NT2/D1 (cell line): ENCODE results near the gene GOLGA6L24.
A peak's percentile ranks its signal among the peaks of the same experiment; 100 is the strongest.
"Not testable (repeated sequence)": the region's sequence is repeated elsewhere in the genome, so short reads cannot be mapped to it uniquely, and the experiment has no call there.

Experiments
- DNase-seq: peaks from one replicate; pipeline ENCODE4 v3.0.0-alpha.2; 2011; ENCODE audit warnings: low read depth, low spot score
- H3K27me3 ChIP-seq: 2 replicates; pipeline ENCODE4 v1.6.0; 2011; ENCODE audit warnings: mild to moderate bottlenecking; ENCODE audit not compliant: insufficient read length, insufficient read depth
- H3K36me3 ChIP-seq: 2 replicates; pipeline ENCODE4 v1.6.1; 2011; ENCODE audit warnings: mild to moderate bottlenecking, low read length, mixed read lengths; ENCODE audit not compliant: insufficient read depth, insufficient read length
- H3K4me1 ChIP-seq: 2 replicates; pipeline ENCODE4 v1.5.1; 2011; ENCODE audit not compliant: insufficient read depth, insufficient read length
- H3K4me3 ChIP-seq: 2 replicates; pipeline ENCODE4 v1.5.1; 2011; ENCODE audit warnings: low read depth; ENCODE audit not compliant: insufficient read length
- H3K9ac ChIP-seq: 2 replicates; pipeline ENCODE4 v1.6.0; 2011; ENCODE audit warnings: low read depth; ENCODE audit not compliant: insufficient read length
- H3K9me3 ChIP-seq: 2 replicates; pipeline ENCODE4 v1.5.1; 2011; ENCODE audit warnings: mild to moderate bottlenecking, low read length; ENCODE audit not compliant: insufficient read depth

GOLGA6L24 gene

GRCh38 chr15:28357984-28358383, at the start of gene GOLGA6L24:
Gene GOLGA6L24 (minus strand): TSS chr15:28358084. CDS start chr15:28358023, 61 bp downstream.
- H3K27me3 ChIP-seq, H3K4me3 ChIP-seq, H3K36me3 ChIP-seq, H3K4me1 ChIP-seq, H3K9ac ChIP-seq, DNase-seq, H3K9me3 ChIP-seq: not testable (repeated sequence)

- not testable (repeated sequence) for H3K36me3 ChIP-seq, H3K27me3 ChIP-seq, H3K9ac ChIP-seq, H3K4me3 ChIP-seq, DNase-seq, H3K9me3 ChIP-seq, H3K4me1 ChIP-seq
Observed at GRCh38 chr15:28402774-28403435, 45.0 kb upstream of the GOLGA6L24 start.

GRCh38 chr15:28396022-28396421, 38.1 kb upstream of the GOLGA6L24 start:
- not testable (repeated sequence) for H3K27me3 ChIP-seq, H3K36me3 ChIP-seq, DNase-seq, H3K9me3 ChIP-seq, H3K4me1 ChIP-seq, H3K4me3 ChIP-seq, H3K9ac ChIP-seq

- not testable (repeated sequence) for H3K4me1 ChIP-seq, H3K27me3 ChIP-seq, H3K36me3 ChIP-seq, H3K9ac ChIP-seq, H3K4me3 ChIP-seq, DNase-seq, H3K9me3 ChIP-seq
Observed at GRCh38 chr15:28380053-28380452, 22.2 kb upstream of the GOLGA6L24 start.

GRCh38 chr15:28378364-28378763, 20.5 kb upstream of the GOLGA6L24 start, which contains the start of gene GOLGA8F:
Gene GOLGA8F (plus strand): TSS chr15:28378664. CDS start chr15:28378762, 98 bp downstream.
- H3K4me1 ChIP-seq, H3K4me3 ChIP-seq, H3K9me3 ChIP-seq, H3K36me3 ChIP-seq, H3K9ac ChIP-seq, DNase-seq, H3K27me3 ChIP-seq: not testable (repeated sequence)

- not testable (repeated sequence) for DNase-seq, H3K27me3 ChIP-seq, H3K36me3 ChIP-seq, H3K4me1 ChIP-seq, H3K9me3 ChIP-seq, H3K9ac ChIP-seq, H3K4me3 ChIP-seq
Observed at GRCh38 chr15:28365502-28365901, 7.6 kb upstream of the GOLGA6L24 start.

GRCh38 chr15:28322129-28322588, 35.7 kb downstream of the GOLGA6L24 start, which contains the start of gene HERC2:
Gene HERC2 (minus strand): TSS chr15:28322179. CDS start chr15:28321433, 746 bp downstream.
- not testable (repeated sequence) for H3K4me1 ChIP-seq, H3K36me3 ChIP-seq, H3K9ac ChIP-seq, H3K9me3 ChIP-seq, DNase-seq, H3K27me3 ChIP-seq
- H3K4me3 ChIP-seq: peak within 1 kb of the TSS; percentile 21

GRCh38 chr15:28321358-28322078, 36.4 kb downstream of the GOLGA6L24 start:
- not testable (repeated sequence) for DNase-seq, H3K9me3 ChIP-seq, H3K9ac ChIP-seq, H3K27me3 ChIP-seq, H3K36me3 ChIP-seq, H3K4me1 ChIP-seq
- peak overlapping the region; percentile 21 for H3K4me3 ChIP-seq

GRCh38 chr15:28319725-28320124, 38.2 kb downstream of the GOLGA6L24 start:
- H3K9me3 ChIP-seq, H3K27me3 ChIP-seq, H3K36me3 ChIP-seq, H3K4me1 ChIP-seq, DNase-seq, H3K4me3 ChIP-seq, H3K9ac ChIP-seq: not testable (repeated sequence)

GRCh38 chr15:28318828-28319227, 39.1 kb downstream of the GOLGA6L24 start:
- H3K36me3 ChIP-seq: peaks cover 10% of the 10 kb centered on the region
- H3K4me3 ChIP-seq, DNase-seq, H3K4me1 ChIP-seq, H3K9me3 ChIP-seq, H3K27me3 ChIP-seq, H3K9ac ChIP-seq: not testable (repeated sequence)

GRCh38 chr15:28318122-28318521, 39.8 kb downstream of the GOLGA6L24 start:
- DNase-seq, H3K9me3 ChIP-seq, H3K9ac ChIP-seq, H3K27me3 ChIP-seq, H3K4me1 ChIP-seq, H3K4me3 ChIP-seq: not testable (repeated sequence)
- H3K36me3 ChIP-seq: peaks cover 13% of the 10 kb centered on the region

- H3K9me3 ChIP-seq, H3K9ac ChIP-seq, DNase-seq, H3K4me3 ChIP-seq, H3K4me1 ChIP-seq, H3K27me3 ChIP-seq: not testable (repeated sequence)
- peaks cover 13% of the 10 kb centered on the region for H3K36me3 ChIP-seq
Observed at GRCh38 chr15:28316958-28317357, 40.9 kb downstream of the GOLGA6L24 start.
